NCI-H2227 (cell line): ENCODE results near the gene TUBB1.
"Not testable (repeated sequence)": the region's sequence is repeated elsewhere in the genome, so short reads cannot be mapped to it uniquely, and the experiment has no call there.

Experiments used
- DNase-seq: peaks from one replicate; lab custom pipeline; 2025; ENCODE audit not compliant: unreplicated experiment; lab: John Stamatoyannopoulos, UW

TUBB1 gene

DNA sequence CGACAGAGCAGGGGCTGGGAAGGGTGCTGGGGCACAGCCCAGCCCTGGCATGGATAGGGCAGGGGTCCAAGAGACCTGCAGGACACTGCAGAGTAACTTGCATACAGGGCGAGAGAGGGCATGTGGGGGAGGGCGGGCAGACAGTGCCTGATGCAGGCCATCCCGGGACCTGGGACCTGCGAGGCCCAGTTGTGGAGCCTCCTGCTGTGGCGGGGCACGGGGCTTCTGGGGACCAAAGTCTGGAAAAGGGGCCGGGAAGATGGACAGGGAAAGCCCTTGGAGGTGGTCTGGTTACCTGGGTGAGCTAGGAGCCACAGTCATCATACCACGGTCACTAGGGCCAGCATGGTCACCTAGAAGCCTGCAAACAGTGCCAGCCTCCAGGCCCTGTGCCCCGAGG is 412 bp upstream of the TUBB1 start:
- no peak for DNase-seq

- peak; percentile 20 for DNase-seq
These were observed 1.8 kb downstream of the TUBB1 start for GRCh38 chr20:59020938-59021551.

GRCh38 chr20:59022754-59023153 is 3.5 kb downstream of the TUBB1 start:
- DNase-seq, result no peak

GRCh38 chr20:59023616-59024015 is 4.4 kb downstream of the TUBB1 start:
- DNase-seq, result no peak

DNA sequence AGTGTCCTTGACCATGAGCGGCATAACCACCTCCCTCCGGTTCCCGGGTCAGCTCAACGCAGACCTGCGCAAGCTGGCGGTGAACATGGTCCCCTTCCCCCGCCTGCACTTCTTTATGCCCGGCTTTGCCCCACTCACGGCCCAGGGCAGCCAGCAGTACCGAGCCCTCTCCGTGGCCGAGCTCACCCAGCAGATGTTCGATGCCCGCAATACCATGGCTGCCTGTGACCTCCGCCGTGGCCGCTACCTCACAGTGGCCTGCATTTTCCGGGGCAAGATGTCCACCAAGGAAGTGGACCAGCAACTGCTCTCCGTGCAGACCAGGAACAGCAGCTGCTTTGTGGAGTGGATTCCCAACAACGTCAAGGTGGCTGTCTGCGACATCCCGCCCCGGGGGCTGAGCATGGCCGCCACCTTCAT is 4.9 kb downstream of the TUBB1 start:
- no peak for DNase-seq

- no peak for DNase-seq
These were observed 5.9 kb downstream of the TUBB1 start for GRCh38 chr20:59025086-59025485.

DNA sequence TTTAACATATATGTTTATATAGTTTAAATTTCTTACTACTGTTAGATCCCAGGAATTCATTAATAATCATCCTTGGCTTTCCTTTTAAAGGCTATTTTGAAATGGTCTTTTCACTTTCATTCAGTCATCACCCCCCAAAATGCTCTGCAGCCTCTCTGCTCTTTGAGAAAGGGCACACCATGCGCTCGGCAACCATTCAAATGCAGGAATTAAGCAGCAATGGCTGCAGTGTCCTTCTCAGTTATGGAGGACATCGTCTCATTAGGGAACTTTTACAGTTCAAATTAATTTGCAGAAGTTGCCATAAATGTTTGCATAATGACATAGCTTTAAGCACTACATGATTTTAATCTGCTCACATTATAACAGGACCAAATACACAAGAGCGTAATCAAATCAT is 6.3 kb downstream of the TUBB1 start:
- no peak for DNase-seq

GRCh38 chr20:59026904-59027740 is 7.9 kb downstream of the TUBB1 start:
- DNase-seq, result no peak

- DNase-seq, result no peak
These were observed 8.6 kb downstream of the TUBB1 start for GRCh38 chr20:59027741-59028320.

- DNase-seq, result no peak
These were observed 9.6 kb downstream of the TUBB1 start for GRCh38 chr20:59028812-59029211.

DNA sequence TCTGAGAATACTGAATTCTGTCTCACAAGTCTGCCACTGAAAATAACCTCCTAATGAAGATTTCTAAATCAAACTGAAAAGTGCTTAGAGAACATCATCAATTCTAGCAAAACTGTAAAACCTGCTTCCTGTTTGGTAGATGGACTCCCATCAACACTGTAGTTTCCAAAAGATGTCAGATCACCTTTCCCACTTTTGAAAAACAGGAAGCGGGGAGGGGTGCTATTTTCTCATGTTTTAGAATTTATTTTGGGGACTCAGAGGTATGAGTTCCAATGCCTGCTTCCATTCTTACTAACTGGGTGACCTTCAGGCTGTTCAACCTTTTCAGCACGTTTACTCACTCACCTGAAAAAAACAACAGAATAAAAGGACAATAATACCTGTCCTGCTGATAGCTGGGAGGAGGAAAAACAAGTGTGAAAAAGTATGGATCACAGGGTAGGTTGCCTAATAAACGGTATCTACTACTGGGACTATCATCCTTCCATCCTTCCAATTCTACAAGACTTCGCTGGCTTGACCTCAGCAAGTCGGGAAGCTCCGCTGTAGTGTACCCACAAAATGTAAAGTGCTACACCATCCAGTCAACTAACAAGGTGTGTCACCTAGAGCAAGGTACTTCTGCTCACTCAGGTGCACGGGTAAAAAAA is 11.8 kb downstream of the TUBB1 start:
- no peak for DNase-seq

GRCh38 chr20:59031564-59032022 is 12.4 kb downstream of the TUBB1 start:
- peak; percentile 50 for DNase-seq

DNA sequence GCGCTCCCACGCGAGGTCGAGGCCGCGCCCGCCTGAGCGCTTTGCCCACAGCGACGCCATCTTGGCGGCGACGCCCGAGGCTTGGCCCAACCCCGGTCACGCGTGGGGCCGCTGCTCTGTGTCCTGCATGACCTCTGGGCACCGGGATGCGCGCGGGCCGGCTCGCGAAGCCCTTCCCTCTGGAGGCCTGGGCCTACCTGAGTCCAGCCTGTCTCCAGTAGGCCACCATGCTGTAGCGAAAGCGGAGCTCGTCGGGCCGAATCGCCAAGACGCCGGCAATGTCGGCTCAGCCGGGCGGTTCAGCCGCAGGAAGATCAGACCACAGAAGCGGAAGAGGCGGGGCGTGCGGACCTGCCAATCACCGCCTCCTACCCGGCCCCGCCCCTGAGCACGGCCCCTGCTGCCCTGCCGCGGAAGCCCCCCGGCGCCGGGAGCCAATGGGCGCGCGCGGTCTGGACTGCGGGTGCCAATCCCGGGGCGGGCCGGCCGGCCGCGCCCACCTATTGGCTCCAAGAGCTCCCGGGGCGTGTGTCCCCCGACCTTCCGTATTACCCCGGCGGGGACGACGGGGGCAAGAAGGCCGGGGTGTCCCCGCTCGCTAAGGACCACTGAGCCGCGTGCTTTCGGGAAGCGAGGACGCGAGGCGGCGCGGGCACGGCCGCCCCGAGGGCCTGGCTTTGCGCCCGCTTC is 12.9 kb downstream of the TUBB1 start, which contains the start of gene ATP5F1E:
Gene ATP5F1E, minus strand, starts transcription at position 313 of the 690 bp plus-strand sequence. Its CDS starts 84 bp downstream, at position 229.
- peak; percentile 98 for DNase-seq

- peak; percentile 86 for DNase-seq
These were observed 13.5 kb downstream of the TUBB1 start for GRCh38 chr20:59032713-59033059.

DNA sequence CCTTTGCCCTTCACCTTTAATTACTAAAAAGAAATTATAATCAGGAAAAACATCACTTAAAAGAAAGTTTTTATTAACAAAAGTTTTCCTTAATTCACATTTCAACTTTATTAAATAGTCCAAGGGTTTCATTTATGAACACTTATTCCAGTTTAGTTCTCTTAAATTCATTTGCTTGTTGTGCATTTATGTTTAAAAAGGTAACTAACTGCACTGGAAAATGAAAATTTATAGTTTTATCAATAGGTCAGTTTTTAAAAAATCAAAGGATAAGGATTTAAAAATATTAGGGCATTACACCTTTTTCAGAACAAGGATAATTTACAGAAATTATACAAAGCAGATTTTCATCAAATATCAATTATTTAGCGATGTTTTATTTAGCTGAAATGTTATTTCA is 13.9 kb downstream of the TUBB1 start:
- DNase-seq, result no peak

DNA sequence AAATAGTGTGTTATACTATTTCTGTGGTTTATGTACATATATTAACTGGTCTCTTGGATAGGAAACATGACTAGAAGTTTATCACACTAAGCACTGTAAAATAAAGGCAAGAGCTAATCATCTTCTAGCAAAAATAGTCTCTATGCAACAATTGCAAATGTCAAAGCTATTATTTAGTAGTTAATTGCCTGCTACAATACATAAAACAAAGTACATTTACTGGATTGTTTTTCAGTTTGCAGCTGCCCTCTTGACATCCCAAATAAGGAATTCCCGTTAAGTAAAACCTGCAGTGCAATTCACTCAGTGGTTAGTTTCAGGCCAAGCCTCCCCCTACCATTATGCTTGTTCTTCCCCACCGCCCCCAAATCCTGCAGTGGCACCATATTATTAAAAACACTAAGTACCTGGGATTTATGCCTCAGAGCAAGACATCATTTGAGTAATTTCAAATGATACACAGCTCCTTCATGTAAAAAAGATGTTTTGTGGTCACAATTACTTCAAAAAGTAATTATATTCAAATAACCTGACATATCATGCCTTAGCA is 14.5 kb downstream of the TUBB1 start:
- peak; percentile 12 for DNase-seq

DNA sequence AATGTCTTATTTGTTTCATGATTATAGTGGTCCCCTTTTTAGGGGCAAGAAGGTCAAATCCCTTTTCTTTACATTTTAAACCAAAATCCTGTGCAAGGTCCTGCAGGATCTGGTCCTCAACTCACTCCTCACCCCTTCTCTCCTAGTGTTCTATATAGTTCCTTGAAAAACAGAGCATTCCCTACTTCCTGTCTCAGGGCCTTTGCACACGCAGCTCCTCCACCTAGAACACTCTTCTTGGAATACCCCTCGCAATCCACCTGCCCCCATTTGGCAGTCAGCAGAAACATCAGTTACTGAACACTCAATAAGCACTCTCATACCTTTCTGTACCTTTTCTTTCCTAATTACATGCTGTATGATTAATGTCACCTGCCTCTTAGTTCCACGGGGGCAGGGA is 16.2 kb downstream of the TUBB1 start:
- no peak for DNase-seq

GRCh38 chr20:59037386-59037785 is 18.2 kb downstream of the TUBB1 start:
- no peak for DNase-seq

DNA sequence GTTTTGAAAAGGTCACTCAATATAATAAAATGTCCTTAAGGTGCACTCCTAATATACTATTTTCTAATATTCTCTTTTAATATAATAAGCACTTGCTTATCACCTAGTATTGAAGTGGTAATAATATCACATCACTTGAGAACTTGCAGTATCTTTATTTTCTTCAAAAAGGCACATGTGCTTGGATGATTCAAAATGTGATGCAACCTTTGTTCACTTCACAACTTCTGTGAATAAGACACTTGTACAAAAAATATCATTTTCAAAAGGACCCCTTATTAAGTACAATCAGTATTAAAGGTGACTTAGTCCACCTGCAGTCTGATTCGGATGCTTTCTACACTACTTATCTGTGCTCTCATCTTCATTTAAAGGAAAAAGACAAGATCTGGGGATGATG is 20.0 kb downstream of the TUBB1 start:
- DNase-seq, result no peak

GRCh38 chr20:59040667-59041066 is 21.4 kb downstream of the TUBB1 start:
- no peak for DNase-seq

DNA sequence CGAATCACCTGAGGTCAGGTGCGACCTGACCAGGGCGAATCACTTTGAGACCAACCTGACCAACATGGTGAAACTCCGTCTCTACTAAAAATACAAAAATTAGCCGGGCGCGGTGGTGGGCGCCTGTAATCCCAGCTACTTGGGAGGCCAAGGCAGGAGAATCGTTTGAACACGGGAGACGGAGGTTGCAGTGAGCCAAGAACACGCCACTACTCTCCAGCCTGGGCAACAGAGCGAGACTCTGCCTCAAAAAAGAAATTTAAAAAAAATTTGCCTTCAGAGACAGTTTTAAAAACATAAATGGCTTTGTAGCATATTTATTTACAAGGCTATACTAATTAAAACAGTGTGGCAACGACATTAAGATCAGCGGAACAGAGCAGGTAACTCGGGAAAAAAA is 22.3 kb downstream of the TUBB1 start:
- DNase-seq, result not testable (repeated sequence)
